ENCODE data around the gene CDK16. TPM values are rescaled to one million over a fixed set of nuclear protein-coding genes. Genes with fewer than 3 reads are reported as not detected.
A peak's percentile ranks its signal among the peaks of the same experiment; 100 is the strongest.

CDK16 gene
- total and polyA plus RNA-seq, 5 donors = 104 to 164 (median 116) TPM

- no peaks in the 10 kb centered on the region for H3K27me3 ChIP-seq (ENCODE audit: control insufficient read depth, insufficient read depth)
- DNase-seq (no peak), ATAC-seq (no peak)
- 42% methylated on average over 7 of the region's 7 CpGs for WGBS
- intact Hi-C loops (cut with DNase I) = no loop called here
- no peaks in the 10 kb centered on the region for H3K9me3 ChIP-seq (ENCODE audit: control insufficient read depth, low read length)
- no peak overlapping the region for H3K4me3 ChIP-seq (ENCODE audit: low read length)
- peaks cover 5% of the 10 kb centered on the region for H3K4me1 ChIP-seq (ENCODE audit: control insufficient read depth, insufficient read depth, low read length)
- H3K27ac ChIP-seq (ENCODE audit: low read length) = no peak overlapping the region
These were observed 21.0 kb upstream of the CDK16 start for GRCh38 chrX:47197526-47197925.

- 65% methylated on average over 10 of the region's 10 CpGs for WGBS
- H3K4me1 ChIP-seq (ENCODE audit: control insufficient read depth, insufficient read depth, low read length) = peaks cover 5% of the 10 kb centered on the region
- intact Hi-C loops (cut with DNase I) = no loop called here
- H3K4me3 ChIP-seq (ENCODE audit: low read length) = no peak overlapping the region
- DNase-seq (no peak), ATAC-seq (no peak)
- H3K9me3 ChIP-seq (ENCODE audit: control insufficient read depth, low read length) = no peaks in the 10 kb centered on the region
- no peak overlapping the region for H3K27ac ChIP-seq (ENCODE audit: low read length)
- H3K27me3 ChIP-seq (ENCODE audit: control insufficient read depth, insufficient read depth) = no peaks in the 10 kb centered on the region
These were observed 20.3 kb upstream of the CDK16 start for GRCh38 chrX:47198026-47198686.

- Histone ChIP-seq H3K27me3 (ENCODE audit: control insufficient read depth, insufficient read depth) (no peaks in the 10 kb centered on the region), H3K27ac (ENCODE audit: low read length) (no peak overlapping the region), H3K4me3 (ENCODE audit: low read length) (no peak overlapping the region), H3K9me3 (ENCODE audit: control insufficient read depth, low read length) (no peaks in the 10 kb centered on the region), H3K4me1 (ENCODE audit: control insufficient read depth, insufficient read depth, low read length) (peaks cover 5% of the 10 kb centered on the region)
- DNase-seq (no peak), ATAC-seq (no peak)
- WGBS = 66% methylated on average over 15 of the region's 15 CpGs
- intact Hi-C loops (cut with DNase I) = no loop called here
These were observed 19.8 kb upstream of the CDK16 start for GRCh38 chrX:47198687-47199080.

- Histone ChIP-seq H3K27me3 (ENCODE audit: control insufficient read depth, insufficient read depth) (no peaks in the 10 kb centered on the region), H3K9me3 (ENCODE audit: control insufficient read depth, low read length) (no peaks in the 10 kb centered on the region), H3K4me1 (ENCODE audit: control insufficient read depth, insufficient read depth, low read length) (peaks cover 5% of the 10 kb centered on the region), H3K4me3 (ENCODE audit: low read length) (no peak overlapping the region), H3K27ac (ENCODE audit: low read length) (no peak overlapping the region)
- WGBS = 90% methylated on average over 10 of the region's 10 CpGs
- intact Hi-C loops (cut with DNase I) = no loop called here
- ATAC-seq (no peak), DNase-seq (no peak)
These were observed 19.2 kb upstream of the CDK16 start for GRCh38 chrX:47199286-47199685.

GRCh38 chrX:47200385-47201150 is 17.9 kb upstream of the CDK16 start:
- Histone ChIP-seq H3K27ac (ENCODE audit: low read length) (no peak overlapping the region), H3K27me3 (ENCODE audit: control insufficient read depth, insufficient read depth) (no peaks in the 10 kb centered on the region), H3K4me3 (ENCODE audit: low read length) (no peak overlapping the region), H3K9me3 (ENCODE audit: control insufficient read depth, low read length) (no peaks in the 10 kb centered on the region), H3K4me1 (ENCODE audit: control insufficient read depth, insufficient read depth, low read length) (peaks cover 5% of the 10 kb centered on the region)
- ATAC-seq = peak; percentile 71 to 78
- WGBS = 73% methylated on average over 9 of the region's 9 CpGs
- intact Hi-C loops (cut with DNase I) = no loop called here
- DNase-seq = peak in 2 of 3 donors; percentile 60 to 78

GRCh38 chrX:47201345-47201944 is 17.0 kb upstream of the CDK16 start:
- peaks cover under 1% of the 10 kb centered on the region for H3K4me1 ChIP-seq (ENCODE audit: control insufficient read depth, insufficient read depth, low read length)
- ATAC-seq (no peak), DNase-seq (no peak)
- WGBS = 80% methylated on average over 9 of the region's 9 CpGs
- intact Hi-C loops (cut with DNase I) = no loop called here
- H3K27ac ChIP-seq (ENCODE audit: low read length) = no peak overlapping the region
- H3K9me3 ChIP-seq (ENCODE audit: control insufficient read depth, low read length) = no peaks in the 10 kb centered on the region
- no peak overlapping the region for H3K4me3 ChIP-seq (ENCODE audit: low read length)
- H3K27me3 ChIP-seq (ENCODE audit: control insufficient read depth, insufficient read depth) = no peaks in the 10 kb centered on the region

GRCh38 chrX:47202316-47202715 is 16.2 kb upstream of the CDK16 start:
- no peak overlapping the region for H3K27ac ChIP-seq (ENCODE audit: low read length)
- DNase-seq = no peak
- WGBS = 82% methylated on average over 11 of the region's 11 CpGs

GRCh38 chrX:47202877-47203276 is 15.6 kb upstream of the CDK16 start:
- no peak overlapping the region for H3K27ac ChIP-seq (ENCODE audit: low read length)
- 56% methylated on average over 4 of the region's 4 CpGs for WGBS
- intact Hi-C loops (cut with DNase I) = no loop called here

More at GRCh38 chrX:47202316-47202715, 16.2 kb upstream of the CDK16 start:
- H3K9me3 ChIP-seq (ENCODE audit: control insufficient read depth, low read length) = no peaks in the 10 kb centered on the region
- intact Hi-C loops (cut with DNase I) = no loop called here
- H3K4me3 ChIP-seq (ENCODE audit: low read length) = no peak overlapping the region
- H3K27me3 ChIP-seq (ENCODE audit: control insufficient read depth, insufficient read depth) = no peaks in the 10 kb centered on the region
- no peak for ATAC-seq
- H3K4me1 ChIP-seq (ENCODE audit: control insufficient read depth, insufficient read depth, low read length) = no peaks in the 10 kb centered on the region

GRCh38 chrX:47204970-47205369 is 13.5 kb upstream of the CDK16 start:
- intact Hi-C loops (cut with DNase I) = no loop called here
- no peak overlapping the region for H3K27ac ChIP-seq (ENCODE audit: low read length)
- WGBS = 67% methylated on average over 5 of the region's 5 CpGs
- H3K4me1 ChIP-seq (ENCODE audit: control insufficient read depth, insufficient read depth, low read length) = no peaks in the 10 kb centered on the region
- no peaks in the 10 kb centered on the region for H3K9me3 ChIP-seq (ENCODE audit: control insufficient read depth, low read length)
- DNase-seq (no peak), ATAC-seq (no peak)
- no peaks in the 10 kb centered on the region for H3K27me3 ChIP-seq (ENCODE audit: control insufficient read depth, insufficient read depth)
- no peak overlapping the region for H3K4me3 ChIP-seq (ENCODE audit: low read length)

More at GRCh38 chrX:47202877-47203276, 15.6 kb upstream of the CDK16 start:
- Histone ChIP-seq H3K27me3 (ENCODE audit: control insufficient read depth, insufficient read depth) (no peaks in the 10 kb centered on the region), H3K4me3 (ENCODE audit: low read length) (no peak overlapping the region), H3K4me1 (ENCODE audit: control insufficient read depth, insufficient read depth, low read length) (no peaks in the 10 kb centered on the region), H3K9me3 (ENCODE audit: control insufficient read depth, low read length) (no peaks in the 10 kb centered on the region)
- DNase-seq = no peak
- ATAC-seq = no peak

- intact Hi-C loops (cut with DNase I) = no loop called here
- 69% methylated on average over 3 of the region's 3 CpGs for WGBS
- no peaks in the 10 kb centered on the region for H3K27me3 ChIP-seq (ENCODE audit: control insufficient read depth, insufficient read depth)
- H3K27ac ChIP-seq (ENCODE audit: low read length) = no peak overlapping the region
- no peak overlapping the region for H3K4me3 ChIP-seq (ENCODE audit: low read length)
- H3K4me1 ChIP-seq (ENCODE audit: control insufficient read depth, insufficient read depth, low read length) = no peaks in the 10 kb centered on the region
- ATAC-seq = no peak
- no peaks in the 10 kb centered on the region for H3K9me3 ChIP-seq (ENCODE audit: control insufficient read depth, low read length)
- no peak for DNase-seq
These were observed 12.2 kb upstream of the CDK16 start for GRCh38 chrX:47206316-47206715.

GRCh38 chrX:47208108-47208507 is 10.4 kb upstream of the CDK16 start:
- Histone ChIP-seq H3K27ac (ENCODE audit: low read length) (no peak overlapping the region), H3K4me3 (ENCODE audit: low read length) (no peak overlapping the region), H3K9me3 (ENCODE audit: control insufficient read depth, low read length) (no peaks in the 10 kb centered on the region), H3K27me3 (ENCODE audit: control insufficient read depth, insufficient read depth) (no peaks in the 10 kb centered on the region), H3K4me1 (ENCODE audit: control insufficient read depth, insufficient read depth, low read length) (no peaks in the 10 kb centered on the region)
- intact Hi-C loops (cut with DNase I) = no loop called here
- DNase-seq (no peak), ATAC-seq (no peak)
- 83% methylated on average over 12 of the region's 12 CpGs for WGBS

Measured in right cardiac atrium (tissue), 5 donors.